Nephron progenitor cell (in vitro differentiated cells): Measurements from ENCODE around the gene SLC25A34.
"Not testable (repeated sequence)": the region's sequence is repeated elsewhere in the genome, so short reads cannot be mapped to it uniquely, and the experiment has no call there.

Experiments
- DNase-seq: peaks from one replicate; pipeline ENCODE4 v3.0.0; 2021
- H3K27ac Mint-ChIP-seq: 2 replicates; pipeline ENCODE4 v1.8.0; 2021; ENCODE audit warnings: mild to moderate bottlenecking, moderate library complexity, mixed read lengths
- H3K27me3 Mint-ChIP-seq: 2 replicates; pipeline ENCODE4 v1.8.0; 2021; ENCODE audit warnings: mild to moderate bottlenecking, low read depth, mixed read lengths; ENCODE audit not compliant: poor library complexity
- H3K36me3 Mint-ChIP-seq: 2 replicates; pipeline ENCODE4 v1.8.0; 2021; ENCODE audit warnings: low read depth, mixed read lengths
- H3K4me1 Mint-ChIP-seq: 2 replicates; pipeline ENCODE4 v1.8.0; 2021; ENCODE audit warnings: mixed read lengths
- H3K4me3 Mint-ChIP-seq: 2 replicates; pipeline ENCODE4 v1.8.0; 2021; ENCODE audit warnings: mild to moderate bottlenecking, moderate library complexity, mixed read lengths
- H3K9me3 Mint-ChIP-seq: 2 replicates; pipeline ENCODE4 v1.8.0; 2021; ENCODE audit warnings: mild to moderate bottlenecking, moderate library complexity, mixed read lengths
- CTCF ChIP-seq: fragments of 200-600 bp; sonication (generic); IDR thresholded peaks from 2 replicates; pipeline ENCODE4 v1.5.0; 2021; ENCODE audit warnings: antibody characterized with exemption

Gene SLC25A34

GRCh38 chr1:15693371-15693770 lies 42.7 kb upstream of the SLC25A34 start:
- Mint-ChIP-seq H3K27me3 (no peaks in the 10 kb centered on the region), H3K27ac (peak overlapping the region; percentile 87), H3K4me1 (peaks cover 14% of the 10 kb centered on the region), H3K4me3 (no peak overlapping the region), H3K36me3 (peaks cover 32% of the 10 kb centered on the region), H3K9me3 (no peaks in the 10 kb centered on the region)
- no peak for TF ChIP-seq CTCF
- no peak for DNase-seq

- H3K9me3 Mint-ChIP-seq: no peaks in the 10 kb centered on the region
- DNase-seq: no peak
- peak overlapping the region; percentile 97 for H3K27ac Mint-ChIP-seq
- H3K4me1 Mint-ChIP-seq: peaks cover 18% of the 10 kb centered on the region
- no peak for TF ChIP-seq CTCF
- H3K4me3 Mint-ChIP-seq: no peak overlapping the region
- H3K27me3 Mint-ChIP-seq: no peaks in the 10 kb centered on the region
- H3K36me3 Mint-ChIP-seq: peaks cover 31% of the 10 kb centered on the region
Measured at GRCh38 chr1:15696956-15697521, 39.0 kb upstream of the SLC25A34 start.

DNA sequence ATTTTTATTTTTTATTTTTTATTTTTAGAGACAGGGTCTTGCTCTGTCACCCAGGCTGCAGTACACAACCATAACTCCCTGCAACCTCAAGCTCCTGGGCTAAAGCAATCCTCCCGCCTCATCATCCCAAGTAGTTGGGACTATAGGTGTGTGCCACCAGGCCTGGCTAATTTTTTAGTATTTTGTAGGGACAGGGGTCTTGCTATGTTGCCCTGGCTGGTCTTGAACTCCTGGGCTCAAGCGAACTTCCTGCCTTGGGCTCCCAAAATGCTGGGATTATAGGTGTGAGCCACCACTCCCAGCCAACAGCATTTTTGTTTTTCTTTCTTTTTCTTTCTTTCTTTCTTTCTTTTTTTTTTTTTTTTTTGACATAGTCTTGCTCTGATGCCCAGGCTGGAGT lies 37.9 kb upstream of the SLC25A34 start:
- H3K4me1 Mint-ChIP-seq: peaks cover 19% of the 10 kb centered on the region
- H3K36me3 Mint-ChIP-seq: peaks cover 32% of the 10 kb centered on the region
- H3K27me3 Mint-ChIP-seq: no peaks in the 10 kb centered on the region
- no peak for TF ChIP-seq CTCF
- no peak overlapping the region for H3K27ac Mint-ChIP-seq
- no peak overlapping the region for H3K4me3 Mint-ChIP-seq
- DNase-seq: no peak
- no peaks in the 10 kb centered on the region for H3K9me3 Mint-ChIP-seq

DNA sequence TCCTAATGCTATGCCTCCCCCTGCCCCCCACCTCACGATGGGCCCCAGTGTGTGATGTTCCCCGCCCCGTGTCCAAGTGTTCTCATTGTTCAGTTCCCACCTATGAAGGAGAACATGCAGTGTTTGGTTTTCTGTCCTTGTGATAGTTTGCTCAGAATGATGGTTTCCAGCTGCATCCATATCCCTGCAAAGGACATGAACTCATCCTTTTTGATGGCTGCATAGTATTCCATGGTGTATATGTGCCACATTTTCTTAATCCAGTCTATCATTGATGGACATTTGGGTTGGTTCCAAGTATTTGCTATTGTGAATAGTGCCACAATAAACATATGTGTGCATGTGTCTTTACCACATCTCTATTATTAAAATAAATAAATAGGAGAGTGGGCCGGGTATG lies 36.7 kb upstream of the SLC25A34 start:
- H3K27ac Mint-ChIP-seq, H3K27me3 Mint-ChIP-seq: not testable (repeated sequence)

GRCh38 chr1:15700508-15700907 lies 35.5 kb upstream of the SLC25A34 start:
- H3K36me3 Mint-ChIP-seq: peaks cover 24% of the 10 kb centered on the region
- H3K4me3 Mint-ChIP-seq: no peak overlapping the region
- peaks cover 33% of the 10 kb centered on the region for H3K4me1 Mint-ChIP-seq
- TF ChIP-seq CTCF: no peak
- no peaks in the 10 kb centered on the region for H3K27me3 Mint-ChIP-seq
- H3K27ac Mint-ChIP-seq: peak overlapping the region; percentile 43
- DNase-seq: no peak
- H3K9me3 Mint-ChIP-seq: no peaks in the 10 kb centered on the region

More for the DNA sequence above, 36.7 kb upstream of the SLC25A34 start:
- H3K4me3 Mint-ChIP-seq, DNase-seq, H3K9me3 Mint-ChIP-seq: not testable (repeated sequence)
- Mint-ChIP-seq H3K36me3 (peaks cover 31% of the 10 kb centered on the region), H3K4me1 (peaks cover 29% of the 10 kb centered on the region)

- TF ChIP-seq CTCF: no peak
- no peaks in the 10 kb centered on the region for H3K9me3 Mint-ChIP-seq
- H3K36me3 Mint-ChIP-seq: peaks cover 36% of the 10 kb centered on the region
- no peak for DNase-seq
- no peak overlapping the region for H3K4me3 Mint-ChIP-seq
- peaks cover 36% of the 10 kb centered on the region for H3K4me1 Mint-ChIP-seq
- no peaks in the 10 kb centered on the region for H3K27me3 Mint-ChIP-seq
- peak overlapping the region; percentile 69 for H3K27ac Mint-ChIP-seq
Measured at GRCh38 chr1:15701784-15702183, 34.3 kb upstream of the SLC25A34 start.
